ENCODE results near the gene LSM4. TPM values are rescaled to one million over a fixed set of nuclear protein-coding genes. Genes with fewer than 3 reads are reported as not detected.

Gene LSM4
- total RNA-seq, 1 donor from 2014 or later = 62.5 TPM

DNA sequence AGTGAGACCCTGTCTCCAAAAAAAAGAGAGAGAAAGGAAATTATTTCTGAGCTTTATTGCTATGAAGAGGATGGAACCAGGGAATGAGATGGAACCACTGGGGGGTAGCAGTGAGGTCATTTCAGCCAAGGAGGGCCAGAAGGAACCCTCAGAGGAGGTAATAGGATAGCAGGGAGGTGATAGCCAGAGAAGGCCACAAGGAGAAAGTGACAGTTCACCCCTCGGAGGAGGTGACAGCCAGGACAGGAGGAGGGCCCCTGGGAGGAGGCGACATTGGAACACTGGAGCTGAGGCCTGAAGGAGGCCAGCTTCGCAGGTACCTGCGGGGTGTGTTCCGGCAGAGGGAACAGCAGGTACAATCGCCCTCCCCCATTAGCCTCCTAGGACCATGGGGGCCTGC lies 16.8 kb upstream of the LSM4 start:
- intact Hi-C loops (cut with DNase I) = no loop called here
- H3K4me3 ChIP-seq = peak overlapping the region; percentile 88 to 95
- no peak for DNase-seq (ENCODE audit: low spot score in 2 of 2)
- H3K4me1 ChIP-seq = peaks cover 6 to 12% of the 10 kb centered on the region in 2 donors
- no peak overlapping the region for H3K27ac ChIP-seq
- no peaks in the 10 kb centered on the region for H3K27me3 ChIP-seq
- no peaks in the 10 kb centered on the region for H3K9me3 ChIP-seq
- no peaks in the 10 kb centered on the region for H3K36me3 ChIP-seq
- TF ChIP-seq, protein P1, sequence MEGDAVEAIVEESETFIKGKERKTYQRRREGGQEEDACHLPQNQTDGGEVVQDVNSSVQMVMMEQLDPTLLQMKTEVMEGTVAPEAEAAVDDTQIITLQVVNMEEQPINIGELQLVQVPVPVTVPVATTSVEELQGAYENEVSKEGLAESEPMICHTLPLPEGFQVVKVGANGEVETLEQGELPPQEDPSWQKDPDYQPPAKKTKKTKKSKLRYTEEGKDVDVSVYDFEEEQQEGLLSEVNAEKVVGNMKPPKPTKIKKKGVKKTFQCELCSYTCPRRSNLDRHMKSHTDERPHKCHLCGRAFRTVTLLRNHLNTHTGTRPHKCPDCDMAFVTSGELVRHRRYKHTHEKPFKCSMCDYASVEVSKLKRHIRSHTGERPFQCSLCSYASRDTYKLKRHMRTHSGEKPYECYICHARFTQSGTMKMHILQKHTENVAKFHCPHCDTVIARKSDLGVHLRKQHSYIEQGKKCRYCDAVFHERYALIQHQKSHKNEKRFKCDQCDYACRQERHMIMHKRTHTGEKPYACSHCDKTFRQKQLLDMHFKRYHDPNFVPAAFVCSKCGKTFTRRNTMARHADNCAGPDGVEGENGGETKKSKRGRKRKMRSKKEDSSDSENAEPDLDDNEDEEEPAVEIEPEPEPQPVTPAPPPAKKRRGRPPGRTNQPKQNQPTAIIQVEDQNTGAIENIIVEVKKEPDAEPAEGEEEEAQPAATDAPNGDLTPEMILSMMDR (IDR thresholded peaks at IDR 0.05) = peak in 2 of 3 experiments; percentile 8

DNA sequence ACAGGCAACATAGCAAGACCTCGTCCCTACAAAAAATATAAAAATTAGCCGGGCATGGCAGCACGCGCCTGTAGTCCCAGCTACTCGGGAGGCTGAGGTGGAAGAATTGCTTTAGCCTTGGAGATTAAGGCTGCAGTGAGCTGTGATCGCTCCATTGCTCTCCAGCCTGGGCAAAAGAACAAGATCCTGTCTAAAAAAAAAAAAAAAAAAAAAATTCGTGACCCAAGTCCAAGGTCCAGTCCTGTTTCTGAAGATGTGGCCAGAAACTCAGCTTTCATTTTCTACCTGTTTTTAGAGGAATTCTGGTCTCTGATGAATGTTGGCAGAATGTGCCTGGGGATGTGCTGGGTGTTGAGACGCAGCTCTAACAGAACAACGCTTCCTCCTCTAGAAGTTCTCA lies 15.7 kb upstream of the LSM4 start:
- H3K4me3 ChIP-seq = no peak overlapping the region
- no peak for DNase-seq (ENCODE audit: low spot score in 2 of 2)
- H3K4me1 ChIP-seq = peaks cover 6 to 12% of the 10 kb centered on the region in 2 donors
- no peaks in the 10 kb centered on the region for H3K27me3 ChIP-seq
- TF ChIP-seq, protein P1 (IDR thresholded peaks at IDR 0.05) = no peak
- H3K27ac ChIP-seq = no peak overlapping the region
- no peaks in the 10 kb centered on the region for H3K9me3 ChIP-seq
- no peaks in the 10 kb centered on the region for H3K36me3 ChIP-seq
- intact Hi-C loops (cut with DNase I) = no loop called here

DNA sequence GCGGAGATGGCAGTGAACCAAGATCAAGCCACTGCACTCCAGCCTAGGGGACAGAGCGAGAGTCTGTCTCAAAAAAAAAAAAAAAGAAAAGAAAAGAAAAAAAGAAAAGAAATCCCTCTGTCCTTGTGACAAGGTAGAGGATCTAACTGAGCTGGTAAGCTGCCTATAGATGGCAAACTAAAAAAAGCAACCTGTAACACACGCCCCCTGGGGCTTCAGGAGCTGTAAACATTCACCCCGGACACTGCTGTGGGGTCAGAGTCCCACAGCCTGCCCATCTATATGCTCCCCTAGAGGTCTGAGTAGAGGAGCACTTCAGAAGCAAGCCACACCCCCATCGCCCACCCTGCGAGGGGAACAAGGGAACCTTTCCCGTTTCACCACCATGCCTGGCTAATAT lies 13.2 kb upstream of the LSM4 start:
- Histone ChIP-seq H3K9me3 (no peaks in the 10 kb centered on the region), H3K4me1 (peaks cover 6 to 7% of the 10 kb centered on the region in 2 donors), H3K27me3 (no peaks in the 10 kb centered on the region), H3K36me3 (no peaks in the 10 kb centered on the region), H3K27ac (no peak overlapping the region), H3K4me3 (no peak overlapping the region)
- intact Hi-C loops (cut with DNase I) = no loop called here
- TF ChIP-seq, protein P1 (IDR thresholded peaks at IDR 0.05) = no peak
- no peak for DNase-seq (ENCODE audit: low spot score in 2 of 2)

DNA sequence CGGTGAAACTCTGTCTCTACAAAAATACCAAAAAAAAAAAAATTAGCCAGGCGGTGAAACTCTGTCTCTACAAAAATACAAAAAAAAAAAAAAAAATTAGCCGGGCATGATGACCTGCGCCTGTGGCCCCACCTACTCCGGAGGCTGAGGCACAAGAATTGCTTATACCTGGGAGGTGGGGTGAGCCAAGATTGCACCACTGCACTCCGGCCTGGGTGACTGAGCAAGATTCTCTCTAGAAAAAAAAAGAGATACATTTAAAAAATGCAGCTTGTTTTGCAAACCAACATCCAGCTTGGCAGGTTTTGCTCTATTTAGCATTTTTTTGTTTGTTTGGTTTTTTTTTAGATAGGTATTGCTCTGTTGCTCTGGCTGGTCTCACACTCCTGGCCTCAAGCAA lies 10.8 kb upstream of the LSM4 start:
- Histone ChIP-seq H3K36me3 (no peaks in the 10 kb centered on the region), H3K27me3 (no peaks in the 10 kb centered on the region), H3K4me1 (peaks cover 0 to 10% of the 10 kb centered on the region in 2 donors), H3K27ac (no peak overlapping the region), H3K4me3 (no peak overlapping the region), H3K9me3 (no peaks in the 10 kb centered on the region)
- TF ChIP-seq, protein P1 (IDR thresholded peaks at IDR 0.05) = no peak
- DNase-seq (ENCODE audit: low spot score in 2 of 2) = no peak
- intact Hi-C loops (cut with DNase I) = no loop called here

DNA sequence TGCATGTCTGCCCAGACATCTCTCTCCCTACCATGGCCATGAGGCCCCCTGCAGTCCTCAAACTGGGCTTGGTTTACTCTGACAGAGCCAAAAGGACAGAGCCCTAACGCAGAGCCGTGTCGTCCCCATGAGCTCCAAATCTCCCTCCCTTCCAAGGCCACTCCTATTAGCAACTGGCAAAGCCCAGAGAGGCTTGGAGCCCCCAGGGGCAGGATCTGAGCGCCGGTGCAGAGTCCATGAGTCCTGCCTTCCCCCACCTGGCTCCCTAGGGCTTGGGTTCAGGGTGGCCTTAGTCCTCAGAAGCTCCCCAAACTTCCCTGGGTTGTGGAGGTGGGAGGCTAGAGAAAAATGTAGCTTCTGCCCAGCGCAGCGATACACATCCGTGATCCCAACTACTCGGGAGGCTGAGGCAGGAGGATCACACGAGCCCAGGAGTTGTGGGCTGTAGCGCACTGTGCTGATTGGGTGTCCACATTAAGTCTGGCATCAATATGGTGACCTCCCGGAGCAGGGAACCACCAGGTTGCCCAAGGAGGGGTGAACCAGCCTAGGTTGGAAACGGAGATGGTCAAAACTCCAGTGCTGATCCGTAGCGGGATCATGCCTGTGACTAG lies 10.1 kb upstream of the LSM4 start:
- Histone ChIP-seq H3K4me1 (peaks cover 0 to 11% of the 10 kb centered on the region in 2 donors), H3K4me3 (no peak overlapping the region), H3K27me3 (no peaks in the 10 kb centered on the region), H3K9me3 (no peaks in the 10 kb centered on the region), H3K36me3 (no peaks in the 10 kb centered on the region), H3K27ac (no peak overlapping the region)
- DNase-seq (ENCODE audit: low spot score in 2 of 2) = no peak
- intact Hi-C loops (cut with DNase I) = no loop called here
- TF ChIP-seq, protein P1 (IDR thresholded peaks at IDR 0.05) = no peak

DNA sequence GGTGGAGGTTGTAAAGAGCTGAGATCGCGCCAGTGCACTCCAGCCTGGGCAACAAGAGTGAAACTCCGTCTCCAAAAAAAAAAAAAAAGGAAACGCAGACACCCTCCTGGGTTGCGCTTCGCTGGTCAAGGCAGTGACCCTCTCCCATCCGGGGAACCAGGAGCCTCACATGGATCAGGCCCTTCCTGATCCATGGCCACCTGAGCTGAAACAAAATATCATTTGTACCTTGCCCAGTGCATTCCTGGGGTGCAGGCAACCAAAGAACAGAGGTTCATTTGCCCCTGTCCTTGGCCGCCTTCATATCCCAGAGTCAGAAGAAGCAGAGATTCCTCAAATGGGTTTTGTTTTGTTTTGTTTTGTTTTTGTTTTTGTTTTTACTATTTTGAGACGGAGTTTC lies 8.0 kb upstream of the LSM4 start:
- Histone ChIP-seq H3K27ac (no peak overlapping the region), H3K4me1 (peaks cover 0 to 11% of the 10 kb centered on the region in 2 donors), H3K27me3 (no peaks in the 10 kb centered on the region), H3K9me3 (no peaks in the 10 kb centered on the region), H3K4me3 (no peak overlapping the region), H3K36me3 (no peaks in the 10 kb centered on the region)
- no peak for DNase-seq (ENCODE audit: low spot score in 2 of 2)
- TF ChIP-seq, protein P1 (IDR thresholded peaks at IDR 0.05) = no peak
- intact Hi-C loops (cut with DNase I) = no loop called here

Measured in ascending aorta (tissue), 2 donors.